KBM-7 (cell line): ENCODE results near the gene PHOSPHO1.
"Not testable (repeated sequence)": the region's sequence is repeated elsewhere in the genome, so short reads cannot be mapped to it uniquely, and the experiment has no call there.

ENCODE experiments used
- DNase-seq: peaks from one replicate; pipeline ENCODE4 v3.0.0-alpha.2; 2015
- in situ Hi-C: fragments of 300-500 bp; cut with MboI; formaldehyde crosslinking; loops from 2 replicates; pipeline ENCODE4 v1.14.3; 2020; ENCODE audit warnings: low sequenced_read_pairs, low pct_unique_long_range_greater_than_20kb, mixed read lengths

The PHOSPHO1 gene

DNA sequence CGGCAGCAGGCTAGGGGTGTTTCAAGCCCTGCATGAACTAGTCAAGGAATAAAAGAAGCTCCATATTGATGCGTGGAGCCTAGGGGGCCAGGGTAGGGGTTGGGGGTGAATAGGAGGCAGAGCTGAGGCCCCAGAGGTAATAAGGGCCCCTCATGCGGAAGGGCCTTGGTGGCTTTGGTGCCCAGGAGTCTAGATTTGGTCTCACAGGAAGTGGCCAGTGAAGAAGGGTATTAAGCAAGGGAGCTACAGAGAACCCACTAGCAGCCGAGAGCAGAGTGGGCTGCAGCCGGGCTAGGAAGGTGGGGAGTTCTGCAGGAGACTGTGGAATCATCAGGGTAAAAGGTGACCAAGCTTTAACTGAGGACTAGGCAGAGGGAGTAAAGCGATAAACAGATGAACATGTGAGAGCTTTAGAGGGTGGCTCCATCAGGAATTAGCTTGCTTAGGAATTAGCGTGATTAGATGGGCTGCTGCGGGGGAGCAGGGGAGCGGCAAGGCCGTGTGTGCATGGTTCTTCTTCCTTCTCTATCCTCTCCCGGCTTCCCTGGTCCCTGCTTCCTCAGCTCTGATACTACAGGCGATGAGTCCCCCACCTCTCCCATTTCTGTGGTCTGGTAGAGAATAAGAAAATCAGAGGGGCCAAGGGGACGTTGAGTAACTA is 30.0 kb downstream of the PHOSPHO1 start:
- no peak for DNase-seq
- in situ Hi-C loops, result no loop called here

DNA sequence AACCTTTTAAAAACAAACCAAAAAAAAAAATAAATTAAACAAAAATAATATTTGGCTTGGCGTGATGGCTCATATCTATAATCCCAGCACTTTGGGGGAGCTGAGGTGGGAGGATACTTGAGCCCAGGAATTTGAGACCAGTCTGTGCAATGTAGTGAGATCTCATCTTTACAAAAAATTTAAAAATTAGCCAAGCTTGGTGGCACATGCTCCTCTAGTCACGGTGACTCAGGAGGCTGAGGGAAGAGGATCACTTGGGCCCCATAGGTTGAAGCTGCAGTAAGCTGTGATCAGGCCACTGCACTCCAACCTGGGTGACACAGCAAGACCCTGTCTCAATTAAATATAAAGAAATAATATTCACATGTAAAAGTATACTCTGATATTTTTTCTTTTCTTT is 32.4 kb downstream of the PHOSPHO1 start:
- in situ Hi-C loops, result no loop called here
- DNase-seq, result no peak

DNA sequence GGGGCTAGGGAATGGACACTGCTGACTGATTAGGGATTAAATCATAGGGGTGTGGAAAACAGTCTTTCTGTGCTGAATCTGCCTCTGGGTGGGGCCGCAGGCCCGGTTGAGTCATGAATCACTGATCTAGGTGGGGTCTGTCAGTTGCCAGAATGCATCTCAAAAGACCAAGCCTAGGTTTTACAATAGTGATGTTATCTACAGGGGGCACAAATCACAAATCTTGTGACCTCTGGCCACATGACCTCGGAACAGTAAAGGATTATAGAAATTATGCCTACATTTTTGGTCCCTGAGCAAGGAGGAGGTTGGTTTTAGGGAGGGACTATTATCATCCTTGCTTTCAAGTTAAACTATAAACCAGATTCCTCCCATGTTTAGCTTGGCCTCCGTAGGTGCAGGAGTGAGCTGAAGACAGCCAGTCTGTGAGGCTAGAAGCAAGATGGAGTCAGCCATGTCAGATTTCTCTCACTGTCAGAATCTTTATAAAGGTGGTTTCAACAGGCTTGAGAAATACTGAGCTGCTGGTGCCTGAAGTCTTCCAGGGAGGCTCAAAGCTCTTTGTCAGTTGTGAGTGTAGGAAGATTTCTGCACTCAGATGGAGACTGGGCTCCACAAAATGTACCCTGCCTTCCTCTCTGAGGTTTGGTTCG is 33.1 kb downstream of the PHOSPHO1 start:
- no peak for DNase-seq
- in situ Hi-C loops, result no loop called here

DNA sequence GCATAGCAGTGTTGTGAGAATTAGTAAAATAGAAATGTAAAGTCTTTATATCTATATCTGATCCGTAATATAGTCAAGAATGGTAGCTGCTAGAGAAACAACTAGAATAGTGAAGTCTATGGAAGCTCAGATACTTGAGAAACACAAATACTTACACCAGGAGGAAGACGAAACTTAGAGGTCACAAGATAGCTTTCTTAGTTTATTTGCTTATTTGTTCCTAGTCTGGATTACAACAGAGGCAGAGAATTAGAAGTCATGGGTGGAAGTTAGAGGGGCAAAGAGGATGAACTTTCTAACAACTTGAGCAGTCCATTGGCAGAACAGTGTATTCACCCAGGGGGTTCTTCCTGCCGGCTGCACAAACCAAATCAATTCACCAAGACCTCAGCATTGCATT is 34.1 kb downstream of the PHOSPHO1 start:
- in situ Hi-C loops, result no loop called here

DNA sequence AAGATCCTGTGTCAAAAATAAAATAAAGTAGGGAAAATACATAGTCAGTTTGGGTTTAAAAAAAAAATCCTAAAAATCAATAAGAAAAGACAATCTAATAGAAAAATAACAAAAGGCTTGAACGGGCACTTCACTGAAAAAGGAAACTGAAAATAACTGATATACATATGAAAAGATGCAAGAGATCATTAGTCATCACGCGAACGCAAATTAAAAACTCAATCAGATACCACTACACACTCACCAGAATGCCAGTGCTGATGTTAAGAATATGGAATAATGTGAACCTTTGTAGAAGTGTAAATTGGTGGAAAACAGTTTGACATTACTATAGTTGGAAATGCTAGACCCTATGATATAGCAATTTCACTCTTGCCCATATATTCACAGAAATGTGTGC is 34.8 kb downstream of the PHOSPHO1 start:
- in situ Hi-C loops, result no loop called here
- no peak for DNase-seq

More for the DNA sequence above, 34.1 kb downstream of the PHOSPHO1 start:
- no peak for DNase-seq

DNA sequence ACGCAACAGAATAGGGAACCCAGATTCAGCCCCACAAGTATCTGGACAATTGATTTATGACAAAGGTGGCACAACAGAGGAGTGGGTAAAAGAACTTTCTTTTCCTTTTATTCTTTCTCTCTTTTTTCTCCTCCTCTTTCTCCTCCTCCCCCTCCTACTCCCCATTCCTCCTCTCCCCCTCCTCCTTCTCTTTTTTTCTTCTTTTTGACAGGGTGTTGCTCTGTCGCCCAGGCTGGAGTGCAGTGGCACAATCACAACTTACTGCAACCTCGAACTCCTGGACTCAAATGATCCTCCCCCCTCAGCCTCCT is 36.3 kb downstream of the PHOSPHO1 start:
- no peak for DNase-seq
- in situ Hi-C loops, result no loop called here

DNA sequence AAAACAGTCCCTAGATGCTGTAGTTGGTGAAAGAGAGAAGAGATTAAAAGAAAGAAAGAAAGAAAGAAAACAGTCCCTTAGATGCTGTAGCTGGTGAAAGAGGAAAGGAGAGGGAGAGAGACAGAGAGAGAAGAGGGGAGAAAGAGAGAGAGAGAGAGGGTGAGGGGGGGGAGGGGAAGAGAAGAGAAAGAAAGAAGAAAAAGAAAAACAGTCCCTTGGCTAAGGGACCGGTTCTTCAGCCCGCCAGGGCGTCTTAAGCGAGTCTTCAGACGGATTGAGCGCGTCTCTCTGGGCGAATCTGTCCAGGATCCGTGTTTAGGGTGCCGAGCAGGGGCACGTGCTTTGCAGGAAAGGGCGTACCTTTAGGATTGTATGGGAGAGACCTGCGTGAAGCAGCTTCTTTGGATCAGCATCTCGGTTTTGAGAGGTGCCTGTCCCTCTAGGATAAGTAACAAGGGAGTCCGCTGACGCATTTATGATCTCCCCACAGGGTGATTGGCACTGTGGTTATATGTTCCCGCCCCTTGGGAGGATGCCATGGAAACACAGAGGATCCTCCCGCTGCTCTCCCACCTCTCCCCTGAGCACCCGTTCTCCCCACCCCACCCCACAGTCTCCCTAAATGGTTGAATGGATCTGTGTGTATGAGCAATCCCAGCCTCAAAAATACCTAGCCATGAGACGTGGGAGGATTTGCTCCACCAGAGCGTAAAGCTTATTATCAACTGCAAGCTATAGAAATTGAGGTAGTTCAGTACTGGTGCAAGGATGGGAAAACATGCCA is 36.9 kb downstream of the PHOSPHO1 start:
- peak; percentile 86 for DNase-seq
- in situ Hi-C loops, result no loop called here

DNA sequence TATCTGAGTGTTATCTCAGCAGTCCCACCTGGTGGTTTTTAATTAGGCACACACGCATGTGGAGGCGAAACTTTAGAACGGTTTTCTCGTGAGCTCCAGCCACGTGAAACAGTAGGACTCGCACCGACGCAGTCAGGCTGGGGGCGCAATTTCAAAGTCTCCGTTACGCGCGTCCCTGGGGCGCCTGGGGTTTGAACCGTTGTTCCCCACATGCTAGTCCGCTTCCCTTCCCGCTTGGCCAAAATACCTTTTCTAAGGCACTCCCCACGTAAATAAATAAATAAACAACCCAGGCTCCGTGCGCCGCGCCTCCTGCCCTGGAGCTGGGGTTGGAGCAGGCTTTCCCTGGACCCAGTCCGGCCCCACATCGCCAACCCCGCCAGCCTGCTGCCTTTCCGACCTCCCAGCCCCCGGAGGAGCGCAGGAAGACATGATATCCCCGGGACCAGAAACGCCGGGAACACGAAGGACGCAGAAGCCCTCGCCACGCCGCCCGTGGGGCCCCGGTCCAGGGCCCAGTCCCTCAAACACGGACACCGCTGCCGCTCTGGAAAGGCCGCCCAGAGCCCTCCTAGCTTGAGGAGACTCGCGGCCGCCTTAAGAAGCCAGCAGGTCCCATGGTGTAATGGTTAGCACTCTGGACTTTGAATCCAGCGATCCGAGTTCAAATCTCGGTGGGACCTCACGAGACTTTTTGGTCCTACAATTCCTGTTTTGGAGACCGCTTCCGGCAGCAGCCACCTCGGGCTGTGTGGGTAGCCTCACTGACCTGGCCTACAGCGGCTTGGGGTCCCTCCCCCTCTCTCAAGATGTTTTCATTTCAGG is 38.5 kb downstream of the PHOSPHO1 start:
- peak; percentile 90 for DNase-seq
- in situ Hi-C loops, result no loop called here

DNA sequence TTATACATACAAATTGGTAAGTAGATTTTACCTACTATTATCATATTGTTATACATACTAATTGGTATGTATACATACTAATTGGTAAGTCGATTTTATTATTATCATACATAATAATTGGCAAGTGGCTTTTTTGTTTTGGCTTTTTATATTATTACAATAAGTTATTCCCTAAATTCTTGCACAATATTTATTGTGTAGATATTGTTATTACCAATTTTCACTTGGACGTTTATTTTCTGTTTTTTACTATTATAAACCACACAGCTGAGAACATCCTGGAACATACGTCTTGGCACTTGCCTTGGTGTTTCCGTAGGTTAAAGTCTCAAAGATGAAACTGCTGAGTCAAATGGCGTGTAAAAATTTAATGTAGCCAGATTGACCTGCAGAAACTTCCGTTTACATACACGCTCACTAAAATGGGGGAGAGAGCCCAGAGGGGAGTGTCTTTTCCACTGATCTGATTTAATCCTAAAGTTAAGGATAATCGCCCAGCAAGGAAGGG is 39.1 kb downstream of the PHOSPHO1 start:
- in situ Hi-C loops, result no loop called here
- DNase-seq, result no peak

DNA sequence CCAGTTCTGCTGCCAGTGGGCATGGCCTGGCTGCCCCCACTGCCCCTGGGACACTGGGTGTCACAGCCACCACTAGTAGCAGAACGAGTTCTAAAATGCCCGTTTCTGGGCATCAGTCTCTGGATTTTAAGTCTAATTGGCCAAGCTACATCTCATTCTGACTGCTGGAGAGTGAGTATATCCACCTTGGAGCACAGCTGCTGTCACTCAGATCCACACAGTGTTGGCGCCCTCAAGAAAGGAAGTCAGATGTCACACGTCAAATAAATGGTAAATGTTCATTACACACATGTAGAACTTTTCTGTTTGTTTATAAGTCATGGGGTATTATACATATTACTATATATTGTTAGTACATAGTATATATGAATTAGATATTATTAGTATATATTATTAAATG is 39.7 kb downstream of the PHOSPHO1 start:
- in situ Hi-C loops, result no loop called here

DNA sequence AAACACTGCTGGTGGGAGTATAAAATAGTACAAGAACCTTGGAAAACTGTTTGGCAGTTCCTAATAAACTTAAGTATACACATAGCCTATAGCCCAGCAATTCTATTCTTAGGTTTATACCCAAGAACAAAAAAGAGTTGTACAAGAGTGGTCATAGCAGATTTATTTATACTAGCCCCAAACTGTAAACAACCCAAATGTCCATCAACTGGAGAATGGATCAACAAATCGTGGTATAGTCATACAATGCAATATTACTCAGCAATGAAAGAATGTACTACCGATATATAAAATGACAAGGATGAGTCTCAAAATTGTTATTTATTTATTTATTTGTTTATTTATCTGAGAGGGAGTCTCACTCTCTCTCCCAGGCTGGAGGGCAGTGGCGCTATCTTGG is 43.3 kb downstream of the PHOSPHO1 start:
- in situ Hi-C loops, result no loop called here
- no peak for DNase-seq

More for the DNA sequence above, 39.7 kb downstream of the PHOSPHO1 start:
- no peak for DNase-seq

DNA sequence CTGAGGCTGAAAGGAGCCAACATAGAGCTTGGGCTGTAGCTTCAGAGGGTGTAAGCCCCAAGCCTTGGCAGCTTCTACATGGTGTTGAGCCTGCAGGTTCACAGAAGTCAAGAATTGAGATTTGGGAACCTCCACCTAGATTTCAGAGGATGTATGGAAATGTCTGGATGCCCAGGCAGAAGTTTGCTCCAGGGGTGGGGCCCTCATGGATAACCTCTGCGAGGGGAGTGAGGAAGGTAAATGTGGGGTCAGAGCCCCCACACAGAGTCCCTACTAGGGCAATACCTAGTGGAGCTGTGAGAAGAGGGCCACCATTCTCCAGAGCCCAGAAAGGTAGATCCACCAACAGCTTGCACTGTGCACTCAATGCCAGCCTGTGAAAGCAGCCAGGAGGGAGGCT is 45.2 kb downstream of the PHOSPHO1 start:
- DNase-seq, in situ Hi-C loops: not testable (repeated sequence)

DNA sequence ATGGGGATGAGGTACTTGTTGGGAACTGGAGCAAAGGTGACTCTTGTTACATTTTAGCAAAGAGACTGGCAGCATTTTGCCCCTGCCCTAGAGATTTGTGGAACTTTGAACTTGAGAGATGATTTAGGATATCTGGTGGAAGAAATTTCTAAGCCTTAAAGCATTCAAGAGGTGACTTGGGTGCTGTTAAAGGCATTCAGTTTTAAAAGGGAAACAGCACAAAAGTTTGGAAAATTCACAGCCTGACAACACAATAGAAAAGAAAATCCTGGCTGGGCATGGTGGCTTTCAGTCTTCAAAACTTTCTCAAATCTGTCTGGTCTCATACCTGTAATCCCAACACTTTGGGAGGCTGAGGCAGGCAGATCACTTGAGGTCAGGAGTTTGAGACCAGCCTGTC is 46.1 kb downstream of the PHOSPHO1 start:
- in situ Hi-C loops, DNase-seq: not testable (repeated sequence)

DNA sequence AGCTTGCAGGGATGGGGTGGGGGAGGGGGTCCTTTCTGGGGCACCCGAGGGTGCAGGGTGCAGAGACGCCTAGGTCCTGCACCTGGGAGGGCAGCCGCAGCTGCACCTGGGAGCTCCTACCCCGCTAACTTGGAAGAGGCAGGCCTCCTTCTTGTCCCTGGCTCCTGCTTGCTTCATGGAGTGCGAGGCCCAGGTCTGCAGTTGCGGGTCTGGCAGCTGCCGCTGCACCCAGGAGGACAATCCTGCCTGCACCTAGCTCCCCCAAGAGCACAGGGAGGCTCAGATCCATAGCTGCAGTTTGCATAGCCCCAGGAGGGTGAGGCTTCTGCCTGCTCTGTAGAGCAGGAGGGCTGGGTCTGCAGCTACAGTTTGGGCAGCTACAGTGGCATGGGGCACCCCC is 46.8 kb downstream of the PHOSPHO1 start:
- in situ Hi-C loops, result no loop called here
- DNase-seq, result no peak

DNA sequence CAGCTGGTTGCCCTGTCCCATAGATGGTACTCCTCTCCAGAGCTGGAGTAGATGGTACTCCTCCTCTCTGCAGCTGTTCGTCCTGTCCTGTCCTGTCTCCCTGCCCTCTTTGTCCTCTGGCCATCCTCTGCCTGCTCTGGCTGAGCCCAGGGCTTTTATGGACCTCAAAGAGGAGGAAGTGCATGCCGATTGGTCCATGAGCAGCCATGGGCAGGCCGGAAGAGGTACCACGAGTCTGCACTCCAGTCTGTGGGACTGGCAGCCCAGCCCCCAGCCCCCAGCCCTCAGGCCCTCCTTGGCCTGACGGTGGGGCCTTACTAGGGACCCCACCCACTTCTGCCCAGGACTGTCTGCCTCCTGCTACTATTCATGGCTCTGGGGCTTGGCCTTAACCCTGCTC is 47.2 kb downstream of the PHOSPHO1 start:
- in situ Hi-C loops, result no loop called here
- no peak for DNase-seq

DNA sequence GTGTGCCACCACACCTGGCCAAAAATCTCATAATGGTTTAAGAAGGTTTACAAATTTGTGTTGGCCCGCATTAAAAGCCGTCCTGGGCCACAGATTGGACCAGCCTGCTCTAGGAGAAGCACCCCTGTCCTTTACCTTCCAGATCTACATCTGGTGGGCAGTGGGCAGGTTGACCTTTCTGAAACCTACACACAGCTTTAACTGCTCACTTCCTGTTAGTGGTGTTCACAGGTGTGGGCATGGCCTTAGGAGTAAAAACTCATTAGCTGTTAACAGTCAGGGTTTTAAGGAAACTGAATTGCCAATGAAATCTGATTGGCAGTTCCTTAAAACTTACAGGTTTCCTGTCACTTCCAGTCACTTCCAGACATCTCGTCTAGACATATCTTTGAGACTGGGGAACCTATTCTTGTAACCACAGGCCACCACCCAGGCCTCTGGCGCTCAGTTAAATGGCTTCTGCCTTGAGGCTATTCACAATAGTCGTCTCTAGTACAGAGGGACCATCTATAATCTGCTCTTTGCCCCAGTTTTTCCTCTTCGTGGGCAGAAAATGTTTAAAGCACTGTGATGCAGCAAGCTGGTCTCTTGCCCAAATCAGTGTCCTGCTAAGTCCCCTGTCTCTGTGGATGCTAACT is 49.5 kb downstream of the PHOSPHO1 start:
- DNase-seq, result peak; percentile 31
- in situ Hi-C loops, result no loop called here

DNA sequence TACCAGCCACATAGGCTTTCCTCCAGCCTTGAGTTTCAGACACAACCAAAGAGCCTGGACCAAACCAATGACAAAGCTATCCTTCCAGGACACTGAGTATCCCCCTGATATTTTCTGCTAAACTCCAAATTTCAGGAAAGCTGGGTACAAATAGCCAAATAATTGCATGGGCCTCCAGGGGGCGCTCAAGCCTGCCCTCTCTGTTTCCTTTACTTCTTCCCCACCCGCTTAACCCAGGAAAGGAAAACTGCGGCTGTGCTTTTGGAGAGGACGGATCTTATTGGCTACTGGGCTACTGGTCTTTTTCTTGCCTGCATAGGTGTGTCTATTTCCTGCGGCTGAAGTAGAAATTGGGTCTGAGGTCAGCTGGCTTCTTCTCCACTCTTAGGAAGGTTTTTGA is 50.3 kb downstream of the PHOSPHO1 start:
- DNase-seq, result peak; percentile 87
- in situ Hi-C loops, result no loop called here

DNA sequence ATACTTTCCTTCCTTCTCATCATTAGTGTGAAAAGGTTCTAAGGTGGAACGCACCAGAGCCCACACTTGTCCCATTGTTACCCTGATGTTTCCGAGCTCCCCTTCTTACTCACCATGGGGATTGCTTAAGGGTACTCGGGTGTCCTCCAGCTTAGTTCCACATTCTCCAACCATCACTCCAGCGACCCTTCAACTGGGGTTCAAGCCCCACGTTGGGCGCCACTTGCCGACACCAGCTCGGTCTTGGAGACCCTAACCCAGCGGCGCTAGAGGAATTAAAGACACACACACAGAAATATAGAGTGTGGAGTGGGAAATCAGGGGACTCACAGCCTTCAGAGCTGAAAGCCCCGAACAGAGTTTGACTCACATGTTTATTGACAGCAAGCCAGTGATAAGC is 54.6 kb downstream of the PHOSPHO1 start:
- in situ Hi-C loops, DNase-seq: not testable (repeated sequence)
